GM21723 (cell line): ENCODE measurements around the gene COLEC12.

Experiments
- ATAC-seq: cut with Tn5 transposase; IDR thresholded peaks from one replicate; pipeline ENCODE4 v1.9.1; 2021; ENCODE audit warnings: mild to moderate bottlenecking, moderate library complexity; ENCODE audit not compliant: unreplicated experiment

The COLEC12 gene

DNA sequence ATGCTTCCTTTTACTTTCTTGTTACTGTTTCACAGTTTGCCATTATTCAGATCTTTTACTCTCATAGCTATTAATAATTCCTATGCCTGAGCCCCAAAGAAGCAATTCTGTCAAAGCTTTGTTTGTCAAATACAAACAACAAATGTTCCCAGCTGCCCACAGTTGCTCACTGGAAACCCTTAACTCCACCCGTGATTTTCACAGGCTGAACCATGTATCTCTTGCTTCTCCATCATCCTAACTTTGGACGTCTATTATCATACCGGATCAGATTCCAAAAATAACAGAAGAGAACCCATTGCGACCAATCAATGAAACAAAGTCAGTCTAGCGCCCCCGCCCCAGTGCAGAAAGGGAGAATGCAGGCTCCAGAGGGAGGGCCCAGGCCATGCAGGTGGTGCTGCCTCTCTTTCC is 24.2 kb downstream of the COLEC12 start:
- ATAC-seq = no peak

DNA sequence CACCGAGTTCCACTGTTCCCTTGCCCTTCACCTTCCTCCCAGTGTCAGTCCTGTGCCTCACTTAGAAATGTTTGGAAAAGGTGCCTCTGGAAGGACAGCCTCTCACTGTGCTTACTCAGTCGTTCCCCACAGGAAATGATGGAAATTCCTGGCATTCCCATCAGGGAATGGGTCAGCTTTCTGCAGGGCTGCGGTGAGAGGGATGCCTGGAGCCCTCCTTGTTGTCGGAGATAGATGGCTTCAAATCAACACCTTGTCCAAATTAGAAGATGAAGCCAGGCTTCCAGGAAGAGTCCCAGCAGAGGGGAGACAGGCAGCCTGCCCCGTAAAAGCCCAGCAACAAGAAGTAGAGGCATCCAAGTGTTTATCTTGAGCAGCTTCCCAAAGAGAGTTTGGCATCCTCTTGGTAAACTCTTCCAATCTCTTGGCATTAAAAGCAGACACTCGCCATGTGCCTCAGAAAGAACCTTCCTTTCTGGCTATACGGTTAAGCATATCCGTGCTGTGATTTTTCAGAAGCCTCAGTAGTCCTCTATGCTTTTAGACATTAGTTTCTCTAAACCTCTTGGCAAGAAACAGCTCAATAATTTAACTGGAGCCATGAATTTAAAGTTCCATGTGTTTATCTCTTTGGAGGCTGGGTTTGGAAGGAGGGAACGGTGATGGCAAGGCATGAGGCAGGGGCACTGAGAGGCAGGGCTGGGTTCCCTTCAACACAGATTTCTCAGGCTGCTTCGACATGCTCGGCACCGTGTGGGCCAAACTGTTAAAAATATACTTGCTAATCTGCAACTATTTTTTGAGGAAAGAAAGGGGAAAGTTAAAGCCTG is 25.1 kb downstream of the COLEC12 start:
- ATAC-seq = no peak

- no peak for ATAC-seq
Observed at GRCh38 chr18:474416-474815, 26.1 kb downstream of the COLEC12 start.

- no peak for ATAC-seq
Observed at GRCh38 chr18:473802-474201, 26.7 kb downstream of the COLEC12 start.

- no peak for ATAC-seq
Observed at GRCh38 chr18:471716-472115, 28.8 kb downstream of the COLEC12 start.

DNA sequence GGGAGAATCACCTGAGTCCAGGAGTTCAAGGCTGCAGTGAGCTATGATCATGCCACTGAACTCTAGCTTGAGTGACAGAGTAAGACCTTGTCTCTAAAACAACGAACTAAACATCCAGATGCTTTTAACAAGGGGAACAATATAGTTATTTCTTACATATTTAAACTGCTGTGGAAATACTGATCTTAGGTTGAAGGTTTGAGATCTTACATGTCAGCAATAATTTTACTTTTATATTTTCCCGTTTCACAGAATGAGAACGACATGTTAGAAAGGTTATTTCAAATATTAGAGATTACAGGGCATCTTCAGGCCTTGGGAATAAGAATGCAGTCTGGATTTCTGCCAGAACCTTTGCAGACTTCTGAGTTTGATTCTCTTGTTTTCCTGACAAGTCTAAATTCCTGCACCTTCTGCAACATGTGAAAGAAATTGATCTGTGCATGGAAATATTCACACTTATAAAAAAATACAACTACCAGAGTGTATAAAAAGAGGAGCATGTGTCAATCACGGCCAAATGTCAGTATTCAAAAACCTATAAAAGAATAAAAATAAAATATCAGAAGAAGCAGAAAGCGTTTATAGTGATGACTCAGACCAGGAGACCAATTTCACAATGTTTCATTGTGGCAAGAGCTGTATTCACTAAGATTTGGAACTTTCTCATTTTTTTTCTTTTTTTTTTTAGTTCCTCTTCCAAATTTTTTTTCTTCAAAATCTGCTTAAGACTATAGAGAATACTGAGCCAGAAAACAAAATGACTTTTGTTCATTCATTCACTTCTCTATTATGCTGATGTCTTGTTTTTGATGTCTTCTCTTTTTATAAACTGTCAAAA is 29.6 kb downstream of the COLEC12 start:
- ATAC-seq = no peak

DNA sequence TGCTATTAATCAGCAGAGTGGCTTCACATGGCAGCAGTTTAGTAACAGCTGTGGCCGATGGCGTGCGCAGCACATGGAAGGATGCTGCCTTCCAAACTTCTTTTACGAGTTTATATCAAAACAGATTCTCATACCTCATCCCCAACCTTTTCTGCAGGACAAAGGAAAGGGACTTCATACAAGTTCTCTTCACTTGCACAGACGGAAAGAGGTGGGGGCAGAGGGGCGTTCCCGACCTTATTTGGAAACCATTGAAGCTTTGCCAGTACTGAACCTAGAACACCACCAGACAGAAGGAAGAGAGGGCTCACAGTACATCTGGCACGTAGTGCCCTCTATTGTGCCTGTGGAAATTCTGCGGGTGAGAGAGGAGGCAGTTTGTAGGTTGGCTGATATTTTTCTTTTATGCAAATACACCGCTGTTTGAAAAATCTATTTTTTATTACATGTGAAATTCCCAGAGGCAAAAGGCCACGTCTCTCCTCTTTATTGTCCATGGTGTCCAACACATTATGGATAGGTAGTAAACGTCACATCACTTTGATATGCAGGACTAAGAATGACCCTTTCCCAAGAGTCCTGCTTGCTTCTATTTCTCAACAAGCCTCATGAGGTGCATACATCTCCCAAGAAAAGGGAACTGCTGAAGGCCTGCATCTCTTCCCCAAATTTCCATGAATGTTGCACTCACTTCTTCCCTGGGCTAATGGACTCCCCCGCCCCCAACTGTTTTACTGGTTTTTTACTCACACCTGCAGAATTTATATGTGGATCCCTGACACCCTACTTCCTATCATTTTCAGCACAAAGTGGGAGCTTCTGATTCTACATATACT is 31.3 kb downstream of the COLEC12 start:
- ATAC-seq = no peak

DNA sequence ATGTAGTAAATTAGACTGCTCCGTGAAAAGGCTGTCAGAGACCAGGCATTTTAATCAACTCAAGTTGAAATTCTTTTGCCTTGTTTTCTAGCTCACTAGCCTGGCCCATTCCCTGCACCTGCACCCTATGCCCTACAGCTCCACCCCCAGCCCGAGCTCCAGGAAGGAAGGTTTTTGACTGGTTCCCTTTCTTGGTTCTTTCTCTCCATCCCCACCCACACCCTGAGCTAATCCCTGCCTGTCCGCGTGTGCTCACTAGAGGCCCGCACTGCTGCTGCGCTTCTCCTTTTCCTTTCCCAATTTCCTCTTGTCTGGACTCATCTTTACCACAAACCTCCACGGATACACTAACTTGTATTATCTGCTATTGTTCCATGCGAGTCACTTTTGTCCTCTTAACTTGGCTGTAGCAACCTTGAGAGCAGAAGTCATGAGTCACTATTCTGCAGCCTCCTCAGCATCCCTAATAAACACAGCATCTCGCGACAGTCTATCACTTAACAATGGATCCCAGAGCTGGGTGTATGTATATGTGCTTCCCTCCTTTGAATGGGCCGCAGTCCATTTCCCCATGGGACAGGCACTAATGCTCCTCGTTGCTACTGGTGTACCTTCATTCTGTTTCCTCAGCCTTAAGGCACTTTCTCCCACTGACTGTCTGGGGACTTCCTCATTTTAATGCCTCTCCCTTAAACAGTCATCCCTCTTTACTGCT is 36.5 kb downstream of the COLEC12 start:
- ATAC-seq = no peak

- ATAC-seq = no peak
Observed at GRCh38 chr18:463403-463802, 37.1 kb downstream of the COLEC12 start.

- no peak for ATAC-seq
Observed at GRCh38 chr18:461762-462161, 38.7 kb downstream of the COLEC12 start.

- no peak for ATAC-seq
Observed at GRCh38 chr18:460791-461190, 39.7 kb downstream of the COLEC12 start.

GRCh38 chr18:459814-460593 is 40.5 kb downstream of the COLEC12 start:
- no peak for ATAC-seq

DNA sequence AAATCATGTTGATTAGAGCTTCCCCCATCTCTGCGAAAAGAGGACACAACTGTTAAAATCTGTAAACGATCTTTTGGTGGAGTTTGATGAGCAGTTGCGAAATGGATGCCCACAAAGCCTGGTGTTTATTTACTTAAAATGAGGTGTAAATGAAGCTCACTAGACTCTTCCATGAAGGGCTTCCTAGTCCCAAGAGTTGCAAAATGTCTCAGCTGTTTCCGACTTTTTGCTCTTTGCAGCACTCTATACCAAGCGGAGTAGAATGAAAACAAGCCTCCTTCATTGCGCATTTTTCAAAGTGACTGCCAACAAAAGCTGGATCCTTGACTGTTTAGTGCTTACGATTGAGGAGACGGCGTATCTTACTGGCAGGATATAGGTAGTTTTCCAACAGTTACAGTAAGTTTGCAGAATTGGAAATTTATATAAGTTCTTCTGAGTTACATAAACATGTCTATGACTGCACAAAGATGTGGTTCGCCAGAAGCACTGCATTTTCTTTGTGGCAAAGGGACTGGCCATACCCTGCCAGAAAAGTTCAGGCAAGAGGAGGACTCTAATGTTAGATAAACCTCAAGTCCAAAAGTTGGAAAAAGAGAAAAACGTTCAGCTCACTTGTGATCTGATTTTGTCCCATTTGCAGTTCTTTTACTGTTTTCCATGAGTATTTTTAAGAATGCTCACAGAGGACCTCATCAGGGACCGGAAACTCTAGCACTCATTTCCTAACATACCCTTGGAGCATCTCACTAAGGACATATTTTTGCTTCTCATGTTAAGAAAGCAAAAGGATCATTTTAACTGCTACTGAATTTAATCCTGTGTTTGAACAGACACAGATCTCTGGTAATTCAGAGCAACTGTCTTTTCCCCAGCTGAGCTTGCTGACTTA is 42.7 kb downstream of the COLEC12 start:
- ATAC-seq = no peak

- no peak for ATAC-seq
Observed at GRCh38 chr18:457140-457519, 43.4 kb downstream of the COLEC12 start.

- no peak for ATAC-seq
Observed at GRCh38 chr18:456361-457139, 44.0 kb downstream of the COLEC12 start.

- no peak for ATAC-seq
Observed at GRCh38 chr18:453400-453799, 47.1 kb downstream of the COLEC12 start.

DNA sequence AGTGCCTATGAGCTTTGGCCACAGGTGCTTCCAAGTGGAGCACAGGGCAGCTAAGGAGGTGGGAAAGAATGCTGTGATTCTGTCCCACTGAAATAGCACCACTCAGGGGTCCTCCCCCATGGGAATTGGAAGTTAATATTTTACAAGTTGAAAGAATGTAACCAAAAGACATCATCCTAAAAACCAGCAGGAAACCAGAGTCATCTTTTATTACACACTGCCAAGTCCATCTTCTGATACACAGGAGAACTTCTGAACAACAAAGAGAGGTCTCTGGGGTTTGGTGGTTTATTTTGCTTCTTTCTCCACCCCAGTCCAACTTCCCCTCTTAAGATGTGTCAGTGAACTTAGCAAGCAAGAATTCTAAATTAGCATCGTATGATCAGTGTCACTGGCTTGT is 47.7 kb downstream of the COLEC12 start:
- ATAC-seq = no peak

DNA sequence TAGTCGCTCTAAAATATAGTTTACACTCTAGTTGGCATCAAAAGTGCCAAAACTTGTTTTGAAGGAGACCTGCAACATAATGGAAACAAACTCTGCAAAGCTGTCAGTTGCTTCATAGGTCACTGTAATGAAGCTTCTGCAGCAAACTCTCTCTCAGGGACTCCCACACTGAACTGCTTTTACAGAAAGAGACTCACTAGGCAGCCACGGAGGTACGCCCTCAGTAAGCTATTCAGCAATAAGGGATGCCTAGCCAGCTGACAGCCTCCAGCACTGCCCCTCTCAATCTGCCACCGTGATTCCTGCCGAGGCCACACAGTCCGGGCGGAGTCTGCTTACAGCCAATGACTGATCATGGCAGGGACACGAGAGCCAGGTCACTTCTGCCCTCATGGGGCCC is 51.1 kb downstream of the COLEC12 start:
- no peak for ATAC-seq
